WTC11 (cell line): ENCODE measurements around the gene CALCB. TPM values are rescaled to one million over a fixed set of nuclear protein-coding genes. Genes with fewer than 3 reads are reported as not detected.

ENCODE experiments used
- ATAC-seq: fragments of 200-7000 bp; cut with Tn5 transposase; 2 replicates; pipeline ENCODE4 v1.10.0; 2021; ENCODE audit warnings: mild to moderate bottlenecking, moderate library complexity
- CTCF ChIA-PET: fragments of 300-600 bp; sonication (Branson Sonifier 250); formaldehyde crosslinking; loops from one replicate; lab custom pipeline; 2021; ENCODE audit warnings: antibody characterized with exemption; lab: Charles Lee
- POLR2A ChIA-PET: fragments of 350-600 bp; sonication (Branson Sonifier 250); formaldehyde crosslinking; loops from one replicate; lab custom pipeline; 2021; ENCODE audit warnings: antibody characterized with exemption; lab: Charles Lee
- DNase-seq: peaks from one replicate; pipeline ENCODE4 v3.0.0; 2021; ENCODE audit warnings: low spot score
- H3K27ac Mint-ChIP-seq: 2 replicates; pipeline ENCODE4 v1.8.0; 2021; ENCODE audit warnings: mixed read lengths
- H3K27me3 Mint-ChIP-seq: 2 replicates; pipeline ENCODE4 v1.8.0; 2021; ENCODE audit warnings: low read depth, mild to moderate bottlenecking, moderate library complexity, mixed read lengths
- H3K36me3 Mint-ChIP-seq: 2 replicates; pipeline ENCODE4 v1.8.0; 2021; ENCODE audit warnings: mixed read lengths
- H3K4me1 Mint-ChIP-seq: 2 replicates; pipeline ENCODE4 v1.8.0; 2022; ENCODE audit warnings: mixed read lengths
- H3K4me3 Mint-ChIP-seq: 2 replicates; pipeline ENCODE4 v1.8.0; 2021; ENCODE audit warnings: mild to moderate bottlenecking, moderate library complexity, mixed read lengths
- H3K9me3 Mint-ChIP-seq: 2 replicates; pipeline ENCODE4 v1.8.0; 2021; ENCODE audit warnings: mixed read lengths
- ATF1 ChIP-seq: sonication (generic); formaldehyde crosslinking; IDR thresholded peaks from 2 replicates; pipeline ENCODE4 v1.8.1; 2023; ENCODE audit warnings: mild to moderate bottlenecking, moderate library complexity, missing genetic modification reagents
- ESRRA ChIP-seq: sonication (generic); formaldehyde crosslinking; IDR thresholded peaks from 2 replicates; pipeline ENCODE4 v1.8.1; 2022; ENCODE audit warnings: mild to moderate bottlenecking, missing genetic modification reagents, borderline replicate concordance
- FOXJ3 ChIP-seq: sonication (generic); formaldehyde crosslinking; IDR thresholded peaks from 2 replicates; pipeline ENCODE4 v1.9.0; 2021; ENCODE audit warnings: missing genetic modification reagents, mild to moderate bottlenecking, borderline replicate concordance
- FOXK1 ChIP-seq: sonication (generic); formaldehyde crosslinking; IDR thresholded peaks from 2 replicates; pipeline ENCODE4 v1.8.0; 2022; ENCODE audit warnings: mild to moderate bottlenecking, moderate library complexity, missing genetic modification reagents
- IRF2 ChIP-seq: sonication (generic); formaldehyde crosslinking; IDR thresholded peaks from 2 replicates; pipeline ENCODE4 v1.8.0; 2022; ENCODE audit warnings: low read depth, missing genetic modification reagents, borderline replicate concordance
- NFE2L1 ChIP-seq: sonication (generic); formaldehyde crosslinking; IDR thresholded peaks from 2 replicates; pipeline ENCODE4 v1.8.1; 2023; ENCODE audit warnings: missing genetic modification reagents
- NFYB ChIP-seq: sonication (generic); formaldehyde crosslinking; conservative IDR thresholded peaks from 2 replicates; pipeline ENCODE4 v1.8.0; 2022; ENCODE audit warnings: low read depth, missing genetic modification reagents
- NR1H2 ChIP-seq: sonication (generic); formaldehyde crosslinking; IDR thresholded peaks from 2 replicates; pipeline ENCODE4 v1.9.0; 2021; ENCODE audit warnings: mild to moderate bottlenecking, moderate library complexity, missing genetic modification reagents
- NR3C1 ChIP-seq: sonication (generic); formaldehyde crosslinking; conservative IDR thresholded peaks from 2 replicates; pipeline ENCODE4 v1.8.1; 2023; ENCODE audit warnings: low read depth, mild to moderate bottlenecking, missing genetic modification reagents
- TP53 ChIP-seq: sonication (generic); formaldehyde crosslinking; IDR thresholded peaks from 2 replicates; pipeline ENCODE4 v1.8.1; 2023; ENCODE audit warnings: mild to moderate bottlenecking, missing genetic modification reagents
- ZNF232 ChIP-seq: sonication (generic); formaldehyde crosslinking; IDR thresholded peaks from 2 replicates; pipeline ENCODE4 v1.8.0; 2022; ENCODE audit warnings: mild to moderate bottlenecking, missing genetic modification reagents
- total RNA-seq: library from RNA; stranded (reverse); gene quantifications from 3 replicates; pipeline ENCODE4 v1.2.3, GENCODE V29; 2021
- TF ChIP-seq, protein P1 (sequence below): sonication (generic); formaldehyde crosslinking; IDR thresholded peaks from 2 replicates; pipeline ENCODE4 v1.8.1; 2022; ENCODE audit warnings: missing genetic modification reagents, borderline replicate concordance
- TF ChIP-seq, protein P2 (sequence below): fragments of 250-450 bp; sonication (Bioruptor Pico); IDR thresholded peaks from 2 replicates; pipeline ENCODE4 v1.9.0; 2021; ENCODE audit warnings: mild to moderate bottlenecking
- TF ChIP-seq, protein P3 (sequence below): sonication (generic); formaldehyde crosslinking; IDR thresholded peaks from 2 replicates; pipeline ENCODE4 v1.8.0; 2022; ENCODE audit warnings: mild to moderate bottlenecking, missing genetic modification reagents
- TF ChIP-seq, protein P4 (sequence below): fragments of 250-450 bp; sonication (Bioruptor Pico); IDR thresholded peaks from 2 replicates; pipeline ENCODE4 v1.9.0; 2021; ENCODE audit warnings: mild to moderate bottlenecking
- TF ChIP-seq, protein P5 (sequence below): sonication (generic); formaldehyde crosslinking; IDR thresholded peaks from 2 replicates; pipeline ENCODE4 v1.8.0; 2023; ENCODE audit warnings: missing genetic modification reagents, mild to moderate bottlenecking, borderline replicate concordance

The CALCB gene
- total RNA-seq, 1 experiment from 2014 or later = 3.2 TPM

DNA sequence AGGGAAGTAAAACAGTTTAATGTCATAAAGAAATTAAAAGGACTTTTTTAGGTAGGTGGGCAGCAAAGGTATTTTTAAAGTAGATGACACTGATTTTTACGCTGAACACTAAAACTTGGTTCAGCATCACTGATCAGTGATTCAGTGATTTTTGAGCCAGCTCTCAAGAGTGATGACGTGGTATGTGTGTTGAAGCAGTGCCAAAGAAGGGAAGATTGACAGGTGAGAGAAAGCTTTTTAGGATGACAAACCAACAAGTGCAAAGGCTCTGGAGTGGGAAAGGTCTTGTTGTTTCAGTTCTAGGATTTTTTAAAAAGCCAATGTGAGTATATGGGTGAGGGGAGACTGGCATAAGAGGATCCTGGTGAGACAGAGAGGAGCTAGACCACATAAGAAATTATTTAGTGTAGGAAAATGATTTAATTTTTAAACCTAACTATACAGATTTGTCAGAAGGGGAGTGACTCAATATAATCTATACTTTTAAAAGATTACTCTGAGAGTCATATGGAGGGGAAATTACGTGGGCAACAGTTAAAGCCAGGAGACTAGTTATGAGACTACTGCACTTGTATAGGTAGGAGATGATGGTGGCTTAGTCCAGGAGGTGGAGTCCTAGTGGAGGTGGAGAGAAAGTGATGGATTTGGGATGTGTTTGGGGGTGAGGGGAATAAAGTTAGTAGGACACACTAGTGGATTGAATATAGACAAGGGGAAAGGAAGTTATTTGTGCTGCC is 17.6 kb upstream of the CALCB start:
- no peak for ATAC-seq
- POLR2A ChIA-PET = no interaction called here
- CTCF ChIA-PET = interaction anchor here (1.2 to 1.4 kb wide), 2 partner anchors 50 to 81 kb away, joined by 3 to 6 read pairs; no protein-coding TSS in a partner anchor

DNA sequence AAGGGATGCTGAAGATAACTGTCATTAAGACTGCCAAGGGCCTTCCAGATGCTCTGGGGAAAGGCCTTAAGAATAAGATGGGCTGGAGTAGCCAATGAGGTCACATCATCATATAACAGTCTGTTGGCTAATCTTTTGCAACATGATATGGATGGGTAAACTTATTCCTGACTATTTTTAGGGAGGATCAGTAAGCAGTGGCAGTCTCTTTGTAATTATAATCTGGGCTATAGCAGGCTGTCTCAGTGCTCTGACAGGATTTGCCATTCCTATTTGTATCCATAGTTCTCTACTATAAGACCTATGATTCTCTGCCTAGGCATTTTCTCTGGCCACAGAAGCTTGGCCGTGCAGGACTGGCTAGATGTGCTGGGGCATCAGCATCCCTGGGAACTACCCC is 16.1 kb upstream of the CALCB start:
- ChIA-PET POLR2A (no interaction called here), CTCF (no interaction called here)
- ATAC-seq = no peak
- H3K27me3 Mint-ChIP-seq = no peaks in the 10 kb centered on the region
- no peaks in the 10 kb centered on the region for H3K4me1 Mint-ChIP-seq
- DNase-seq = no peak
- H3K27ac Mint-ChIP-seq = no peak overlapping the region
- TF ChIP-seq ESRRA (CRISPR knock-in tag) (no peak), ATF1 (CRISPR knock-in tag) (no peak), ZNF232 (no peak), NFE2L1 (no peak), TP53 (no peak), NFYB (no peak), NR1H2 (CRISPR knock-in tag) (no peak)
- TF ChIP-seq, protein P1, sequence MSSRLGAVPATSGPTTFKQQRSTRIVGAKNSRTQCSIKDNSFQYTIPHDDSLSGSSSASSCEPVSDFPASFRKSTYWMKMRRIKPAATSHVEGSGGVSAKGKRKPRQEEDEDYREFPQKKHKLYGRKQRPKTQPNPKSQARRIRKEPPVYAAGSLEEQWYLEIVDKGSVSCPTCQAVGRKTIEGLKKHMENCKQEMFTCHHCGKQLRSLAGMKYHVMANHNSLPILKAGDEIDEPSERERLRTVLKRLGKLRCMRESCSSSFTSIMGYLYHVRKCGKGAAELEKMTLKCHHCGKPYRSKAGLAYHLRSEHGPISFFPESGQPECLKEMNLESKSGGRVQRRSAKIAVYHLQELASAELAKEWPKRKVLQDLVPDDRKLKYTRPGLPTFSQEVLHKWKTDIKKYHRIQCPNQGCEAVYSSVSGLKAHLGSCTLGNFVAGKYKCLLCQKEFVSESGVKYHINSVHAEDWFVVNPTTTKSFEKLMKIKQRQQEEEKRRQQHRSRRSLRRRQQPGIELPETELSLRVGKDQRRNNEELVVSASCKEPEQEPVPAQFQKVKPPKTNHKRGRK = no peak
- TF ChIP-seq, protein P2, sequence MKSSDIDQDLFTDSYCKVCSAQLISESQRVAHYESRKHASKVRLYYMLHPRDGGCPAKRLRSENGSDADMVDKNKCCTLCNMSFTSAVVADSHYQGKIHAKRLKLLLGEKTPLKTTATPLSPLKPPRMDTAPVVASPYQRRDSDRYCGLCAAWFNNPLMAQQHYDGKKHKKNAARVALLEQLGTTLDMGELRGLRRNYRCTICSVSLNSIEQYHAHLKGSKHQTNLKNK (CRISPR knock-in tag) = no peak
- TF ChIP-seq, protein P3, sequence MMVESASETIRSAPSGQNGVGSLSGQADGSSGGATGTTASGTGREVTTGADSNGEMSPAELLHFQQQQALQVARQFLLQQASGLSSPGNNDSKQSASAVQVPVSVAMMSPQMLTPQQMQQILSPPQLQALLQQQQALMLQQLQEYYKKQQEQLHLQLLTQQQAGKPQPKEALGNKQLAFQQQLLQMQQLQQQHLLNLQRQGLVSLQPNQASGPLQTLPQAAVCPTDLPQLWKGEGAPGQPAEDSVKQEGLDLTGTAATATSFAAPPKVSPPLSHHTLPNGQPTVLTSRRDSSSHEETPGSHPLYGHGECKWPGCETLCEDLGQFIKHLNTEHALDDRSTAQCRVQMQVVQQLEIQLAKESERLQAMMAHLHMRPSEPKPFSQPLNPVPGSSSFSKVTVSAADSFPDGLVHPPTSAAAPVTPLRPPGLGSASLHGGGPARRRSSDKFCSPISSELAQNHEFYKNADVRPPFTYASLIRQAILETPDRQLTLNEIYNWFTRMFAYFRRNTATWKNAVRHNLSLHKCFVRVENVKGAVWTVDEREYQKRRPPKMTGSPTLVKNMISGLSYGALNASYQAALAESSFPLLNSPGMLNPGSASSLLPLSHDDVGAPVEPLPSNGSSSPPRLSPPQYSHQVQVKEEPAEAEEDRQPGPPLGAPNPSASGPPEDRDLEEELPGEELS (CRISPR knock-in tag) = no peak
- H3K36me3 Mint-ChIP-seq = peaks cover under 1% of the 10 kb centered on the region; the same call in 1 of the 2 replicates
- H3K9me3 Mint-ChIP-seq = peaks cover 14% of the 10 kb centered on the region
- H3K4me3 Mint-ChIP-seq = no peak overlapping the region

More for the DNA sequence above, 17.6 kb upstream of the CALCB start:
- Mint-ChIP-seq H3K4me3 (no peak overlapping the region), H3K36me3 (no peaks in the 10 kb centered on the region), H3K27me3 (no peaks in the 10 kb centered on the region), H3K4me1 (peaks cover 9% of the 10 kb centered on the region), H3K9me3 (no peaks in the 10 kb centered on the region), H3K27ac (no peak overlapping the region)
- TF ChIP-seq NR3C1 (CRISPR knock-in tag) (no peak), IRF2 (CRISPR knock-in tag) (no peak)
- TF ChIP-seq, protein P4, sequence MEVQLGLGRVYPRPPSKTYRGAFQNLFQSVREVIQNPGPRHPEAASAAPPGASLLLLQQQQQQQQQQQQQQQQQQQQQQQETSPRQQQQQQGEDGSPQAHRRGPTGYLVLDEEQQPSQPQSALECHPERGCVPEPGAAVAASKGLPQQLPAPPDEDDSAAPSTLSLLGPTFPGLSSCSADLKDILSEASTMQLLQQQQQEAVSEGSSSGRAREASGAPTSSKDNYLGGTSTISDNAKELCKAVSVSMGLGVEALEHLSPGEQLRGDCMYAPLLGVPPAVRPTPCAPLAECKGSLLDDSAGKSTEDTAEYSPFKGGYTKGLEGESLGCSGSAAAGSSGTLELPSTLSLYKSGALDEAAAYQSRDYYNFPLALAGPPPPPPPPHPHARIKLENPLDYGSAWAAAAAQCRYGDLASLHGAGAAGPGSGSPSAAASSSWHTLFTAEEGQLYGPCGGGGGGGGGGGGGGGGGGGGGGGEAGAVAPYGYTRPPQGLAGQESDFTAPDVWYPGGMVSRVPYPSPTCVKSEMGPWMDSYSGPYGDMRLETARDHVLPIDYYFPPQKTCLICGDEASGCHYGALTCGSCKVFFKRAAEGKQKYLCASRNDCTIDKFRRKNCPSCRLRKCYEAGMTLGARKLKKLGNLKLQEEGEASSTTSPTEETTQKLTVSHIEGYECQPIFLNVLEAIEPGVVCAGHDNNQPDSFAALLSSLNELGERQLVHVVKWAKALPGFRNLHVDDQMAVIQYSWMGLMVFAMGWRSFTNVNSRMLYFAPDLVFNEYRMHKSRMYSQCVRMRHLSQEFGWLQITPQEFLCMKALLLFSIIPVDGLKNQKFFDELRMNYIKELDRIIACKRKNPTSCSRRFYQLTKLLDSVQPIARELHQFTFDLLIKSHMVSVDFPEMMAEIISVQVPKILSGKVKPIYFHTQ (CRISPR knock-in tag) = no peak
- DNase-seq = no peak

DNA sequence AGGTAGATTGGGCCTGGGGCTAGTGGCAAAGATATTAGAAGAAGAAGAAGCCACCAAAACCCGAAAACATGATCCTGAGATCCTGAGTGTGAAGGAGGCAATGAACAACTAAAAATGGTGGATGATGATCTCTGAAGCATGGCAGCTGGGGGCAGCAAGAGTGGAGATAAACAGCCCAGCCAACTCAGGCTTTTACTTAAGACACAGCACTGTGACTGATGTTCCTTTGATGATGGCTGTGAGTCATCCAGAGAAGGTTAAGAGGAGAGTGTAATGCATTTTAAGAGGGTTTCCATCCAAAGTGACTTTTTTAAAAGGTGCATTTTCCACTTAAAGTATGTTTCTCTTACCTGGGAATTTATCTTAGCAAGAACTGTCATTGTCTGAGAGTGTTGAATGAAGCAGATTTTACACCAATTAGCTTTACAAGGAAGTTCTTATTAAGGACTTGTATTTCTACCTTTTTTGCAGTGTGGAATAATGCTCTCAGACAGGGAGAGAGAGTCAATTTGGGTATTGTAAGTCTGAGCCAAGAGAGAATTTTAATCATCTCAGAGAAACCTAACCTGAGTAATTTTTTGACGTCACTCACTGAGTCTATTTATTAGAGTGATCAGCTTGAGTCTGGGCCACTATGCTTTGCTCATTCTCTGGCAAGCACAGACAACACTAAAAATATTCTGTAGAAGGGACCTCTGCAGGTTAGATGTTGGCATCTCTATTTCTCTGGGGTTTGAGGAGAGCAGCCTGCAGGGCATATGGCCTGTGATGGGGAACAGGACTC is 14.1 kb upstream of the CALCB start:
- no peak overlapping the region for H3K27ac Mint-ChIP-seq
- H3K4me1 Mint-ChIP-seq = no peaks in the 10 kb centered on the region
- ATAC-seq = no peak
- H3K9me3 Mint-ChIP-seq = peaks cover 34% of the 10 kb centered on the region
- peaks cover 10% of the 10 kb centered on the region for H3K27me3 Mint-ChIP-seq
- TF ChIP-seq IRF2 (CRISPR knock-in tag) = no peak
- no peak for TF ChIP-seq FOXJ3
- TF ChIP-seq, protein P1 = no peak
- TF ChIP-seq, protein P5, sequence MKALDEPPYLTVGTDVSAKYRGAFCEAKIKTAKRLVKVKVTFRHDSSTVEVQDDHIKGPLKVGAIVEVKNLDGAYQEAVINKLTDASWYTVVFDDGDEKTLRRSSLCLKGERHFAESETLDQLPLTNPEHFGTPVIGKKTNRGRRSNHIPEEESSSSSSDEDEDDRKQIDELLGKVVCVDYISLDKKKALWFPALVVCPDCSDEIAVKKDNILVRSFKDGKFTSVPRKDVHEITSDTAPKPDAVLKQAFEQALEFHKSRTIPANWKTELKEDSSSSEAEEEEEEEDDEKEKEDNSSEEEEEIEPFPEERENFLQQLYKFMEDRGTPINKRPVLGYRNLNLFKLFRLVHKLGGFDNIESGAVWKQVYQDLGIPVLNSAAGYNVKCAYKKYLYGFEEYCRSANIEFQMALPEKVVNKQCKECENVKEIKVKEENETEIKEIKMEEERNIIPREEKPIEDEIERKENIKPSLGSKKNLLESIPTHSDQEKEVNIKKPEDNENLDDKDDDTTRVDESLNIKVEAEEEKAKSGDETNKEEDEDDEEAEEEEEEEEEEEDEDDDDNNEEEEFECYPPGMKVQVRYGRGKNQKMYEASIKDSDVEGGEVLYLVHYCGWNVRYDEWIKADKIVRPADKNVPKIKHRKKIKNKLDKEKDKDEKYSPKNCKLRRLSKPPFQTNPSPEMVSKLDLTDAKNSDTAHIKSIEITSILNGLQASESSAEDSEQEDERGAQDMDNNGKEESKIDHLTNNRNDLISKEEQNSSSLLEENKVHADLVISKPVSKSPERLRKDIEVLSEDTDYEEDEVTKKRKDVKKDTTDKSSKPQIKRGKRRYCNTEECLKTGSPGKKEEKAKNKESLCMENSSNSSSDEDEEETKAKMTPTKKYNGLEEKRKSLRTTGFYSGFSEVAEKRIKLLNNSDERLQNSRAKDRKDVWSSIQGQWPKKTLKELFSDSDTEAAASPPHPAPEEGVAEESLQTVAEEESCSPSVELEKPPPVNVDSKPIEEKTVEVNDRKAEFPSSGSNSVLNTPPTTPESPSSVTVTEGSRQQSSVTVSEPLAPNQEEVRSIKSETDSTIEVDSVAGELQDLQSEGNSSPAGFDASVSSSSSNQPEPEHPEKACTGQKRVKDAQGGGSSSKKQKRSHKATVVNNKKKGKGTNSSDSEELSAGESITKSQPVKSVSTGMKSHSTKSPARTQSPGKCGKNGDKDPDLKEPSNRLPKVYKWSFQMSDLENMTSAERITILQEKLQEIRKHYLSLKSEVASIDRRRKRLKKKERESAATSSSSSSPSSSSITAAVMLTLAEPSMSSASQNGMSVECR (CRISPR knock-in tag) = no peak
- no peak for TF ChIP-seq FOXK1
- CTCF ChIA-PET = interaction anchor here (0.6 kb wide), 1 partner anchor 16 kb away, joined by 3 read pairs; no protein-coding TSS in a partner anchor
- peaks cover 19% of the 10 kb centered on the region for H3K36me3 Mint-ChIP-seq
- H3K4me3 Mint-ChIP-seq = no peak overlapping the region
- DNase-seq = no peak
- POLR2A ChIA-PET = no interaction called here
